D341Med (cell line): ENCODE measurements around the gene TTC24.
"Not testable (repeated sequence)": the region's sequence is repeated elsewhere in the genome, so short reads cannot be mapped to it uniquely, and the experiment has no call there.

ENCODE experiments used
- DNase-seq: peaks from one replicate; pipeline ENCODE4 v3.0.0; 2012; ENCODE audit warnings: low spot score

The TTC24 gene

GRCh38 chr1:156579472-156579871, at the start of gene TTC24:
TSS of gene TTC24 (plus strand) at chr1:156579723. CDS start at chr1:156581365, 1,642 bp downstream.
- DNase-seq = no peak

DNA sequence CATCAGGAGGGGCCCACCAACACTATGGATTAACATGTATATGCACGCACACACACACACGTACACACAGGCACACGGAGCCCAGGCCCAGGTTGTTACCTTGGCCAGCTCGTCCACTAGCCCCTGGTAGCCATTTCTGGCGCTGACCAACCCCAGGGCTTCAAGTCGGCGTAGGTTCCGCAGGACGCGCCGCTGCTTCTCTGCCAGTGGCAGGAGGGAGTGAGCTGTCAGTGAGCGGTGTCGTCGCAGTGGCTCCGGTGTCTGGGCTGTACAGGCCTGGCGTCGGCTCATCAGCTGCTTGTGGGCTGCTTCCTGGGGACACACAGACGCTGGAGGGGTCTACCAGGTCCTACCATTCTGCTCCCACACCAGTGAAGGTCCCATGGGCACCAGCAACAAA, 49.5 kb upstream of the TTC24 start:
- DNase-seq = no peak

- no peak for DNase-seq
Measured at GRCh38 chr1:156532374-156532773, 47.1 kb upstream of the TTC24 start.

- DNase-seq = no peak
Measured at GRCh38 chr1:156533568-156534220, 45.8 kb upstream of the TTC24 start.

- DNase-seq = no peak
Measured at GRCh38 chr1:156534424-156535060, 45.0 kb upstream of the TTC24 start.

DNA sequence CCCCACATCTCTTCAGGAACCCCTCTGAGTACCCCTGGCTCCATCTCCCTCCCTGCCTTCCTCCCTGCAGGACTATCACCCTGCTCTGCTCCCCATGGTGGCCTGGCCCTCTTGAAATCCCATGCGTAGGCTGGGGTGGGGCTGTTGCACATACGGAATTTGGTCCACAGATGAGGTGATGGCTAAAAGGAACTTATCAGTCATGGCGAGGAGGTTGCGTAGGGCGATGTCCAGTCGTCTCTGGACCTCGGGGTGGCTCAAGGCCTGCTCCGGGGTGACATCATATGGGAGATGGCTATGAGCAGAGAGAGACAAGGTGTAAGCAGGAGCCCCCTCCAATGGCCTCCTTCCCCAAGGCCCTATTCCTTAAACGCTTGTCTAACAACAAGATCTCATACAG, 42.5 kb upstream of the TTC24 start:
- DNase-seq = no peak

DNA sequence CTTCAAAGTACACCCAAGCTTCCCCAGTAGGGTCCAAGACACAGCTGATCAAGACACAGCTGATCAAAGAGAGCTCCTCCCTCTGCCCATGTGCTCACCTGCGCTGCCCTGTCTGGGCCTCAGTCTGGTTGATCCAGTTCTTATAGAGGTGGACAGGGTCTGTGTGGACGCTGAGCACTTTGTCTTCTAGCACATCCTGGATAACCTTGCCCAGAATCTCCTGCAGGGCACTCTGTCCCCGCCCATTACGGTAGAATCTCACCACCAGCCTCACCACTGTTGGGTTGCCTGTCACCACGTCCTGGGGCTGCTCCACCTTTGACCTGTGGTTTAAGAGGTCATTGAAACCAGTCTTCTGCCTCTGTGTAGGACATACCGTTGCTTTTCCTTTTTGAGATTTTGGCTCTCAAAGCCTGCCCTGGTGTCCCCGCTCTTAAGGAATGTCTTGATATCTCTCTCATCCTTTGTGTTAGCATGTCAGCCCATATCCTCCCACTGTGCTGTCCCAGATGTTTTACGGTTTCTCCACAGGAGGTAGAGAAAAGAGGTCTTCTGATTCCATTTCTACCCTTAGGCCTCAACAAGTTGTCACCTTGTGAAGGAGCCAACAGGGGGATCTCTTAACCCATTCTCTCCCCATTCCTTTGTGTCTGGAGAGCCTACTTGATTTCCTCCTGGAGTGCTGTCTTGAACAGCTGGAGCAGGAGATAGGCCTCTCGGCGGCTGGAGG, 40.6 kb upstream of the TTC24 start:
- DNase-seq = no peak

GRCh38 chr1:156539818-156540355, 39.6 kb upstream of the TTC24 start:
- DNase-seq = no peak

DNA sequence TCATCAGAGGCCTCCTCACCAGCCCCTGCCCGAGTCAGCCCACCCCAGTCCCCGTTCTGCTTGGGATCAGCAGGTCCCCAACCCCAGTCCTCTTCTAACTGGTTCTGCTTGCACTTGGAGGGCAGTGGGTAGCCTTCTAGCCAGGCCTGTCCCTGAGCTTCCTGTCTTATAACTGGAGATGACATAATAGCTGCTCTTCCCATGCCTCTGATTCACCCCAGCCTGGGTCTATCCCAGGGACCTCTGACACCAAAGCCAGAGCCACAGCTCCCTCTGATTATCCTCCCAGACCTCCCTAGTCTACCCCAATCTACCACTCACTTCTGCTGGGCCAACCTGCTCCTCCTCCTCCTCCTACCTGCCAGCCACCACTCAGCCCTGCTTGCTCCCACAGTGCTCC, 38.6 kb upstream of the TTC24 start:
- DNase-seq = no peak

DNA sequence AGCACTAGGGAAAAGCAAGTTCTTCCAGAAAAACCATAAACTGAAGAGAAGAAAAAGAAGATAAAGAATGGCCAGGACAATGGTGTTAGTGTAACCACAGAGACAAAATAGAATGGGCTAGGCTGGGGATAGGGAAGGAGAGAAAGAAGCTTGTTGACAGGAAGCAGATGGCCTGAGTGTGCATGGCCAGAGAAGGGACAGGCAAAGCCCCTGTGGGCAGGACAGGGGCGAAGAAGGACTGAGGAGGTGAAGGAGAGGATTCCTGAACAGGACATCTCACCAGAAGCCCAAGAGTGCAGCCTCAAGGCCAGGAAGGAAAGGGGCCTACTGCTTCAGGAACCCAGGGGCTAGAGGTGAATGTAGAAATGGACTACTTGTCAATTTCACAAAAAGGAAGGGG, 36.5 kb upstream of the TTC24 start:
- DNase-seq = no peak

DNA sequence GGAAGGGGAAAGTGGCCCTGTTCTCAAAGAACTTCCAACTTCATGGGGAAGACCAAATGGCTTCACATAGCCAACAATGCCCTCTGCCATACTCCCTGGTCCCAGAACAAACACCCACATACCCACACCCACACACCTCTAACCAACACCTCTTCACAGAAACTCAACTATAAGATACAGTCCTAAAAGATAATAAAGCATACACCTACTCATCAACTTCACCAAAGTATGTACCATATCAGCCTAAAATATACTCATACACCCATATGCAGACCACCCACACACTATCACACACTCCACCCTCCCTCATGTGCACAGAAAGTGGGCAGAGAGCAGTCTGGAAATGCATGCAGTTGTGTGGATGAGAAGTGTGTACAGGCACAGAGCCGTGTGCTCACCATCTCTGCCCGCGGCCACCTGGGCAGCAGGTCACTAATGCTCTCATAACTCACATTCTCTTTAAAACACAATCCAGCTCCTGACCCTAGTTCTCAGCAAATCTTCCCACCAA, 34.9 kb upstream of the TTC24 start:
- no peak for DNase-seq

- no peak for DNase-seq
Measured at GRCh38 chr1:156546267-156546666, 33.3 kb upstream of the TTC24 start.

DNA sequence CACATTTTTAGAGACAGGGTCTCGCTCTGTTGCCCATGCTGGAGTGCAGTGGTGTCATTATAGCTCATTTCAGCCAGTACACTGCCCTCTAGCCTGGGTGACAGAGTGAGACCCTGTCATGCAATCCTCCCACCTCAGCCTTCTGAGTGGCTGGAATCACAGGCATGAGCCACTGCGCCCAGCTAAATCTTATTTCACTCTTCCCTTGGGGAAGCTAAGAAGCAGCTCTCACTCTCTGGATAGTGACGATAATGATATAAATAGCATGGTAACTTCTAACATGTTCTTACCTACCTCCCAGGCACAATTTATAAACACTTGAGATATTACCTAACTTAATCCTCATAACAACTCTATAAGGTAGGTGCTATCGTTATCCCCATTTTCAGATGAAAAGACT, 32.1 kb upstream of the TTC24 start:
- DNase-seq = no peak

DNA sequence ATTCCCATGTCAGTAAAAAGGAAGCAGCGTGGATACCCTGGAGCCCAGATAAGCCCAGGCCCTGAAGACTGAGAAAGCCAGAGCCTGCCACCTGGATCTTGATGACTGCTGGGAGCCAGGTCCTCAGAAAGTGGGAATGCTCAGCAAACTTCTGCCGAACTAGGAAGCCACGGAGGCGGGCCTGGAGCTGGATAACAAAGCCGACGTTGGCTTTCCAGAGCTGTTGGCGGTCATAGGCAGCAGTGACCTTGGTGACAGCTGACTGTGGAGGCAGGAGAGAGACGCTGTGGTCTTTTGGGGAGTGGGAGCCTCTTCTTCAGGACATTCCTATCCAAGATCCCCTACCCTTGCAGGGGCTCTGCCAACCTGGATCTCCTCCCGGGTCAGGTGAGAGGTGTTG, 31.5 kb upstream of the TTC24 start:
- no peak for DNase-seq

DNA sequence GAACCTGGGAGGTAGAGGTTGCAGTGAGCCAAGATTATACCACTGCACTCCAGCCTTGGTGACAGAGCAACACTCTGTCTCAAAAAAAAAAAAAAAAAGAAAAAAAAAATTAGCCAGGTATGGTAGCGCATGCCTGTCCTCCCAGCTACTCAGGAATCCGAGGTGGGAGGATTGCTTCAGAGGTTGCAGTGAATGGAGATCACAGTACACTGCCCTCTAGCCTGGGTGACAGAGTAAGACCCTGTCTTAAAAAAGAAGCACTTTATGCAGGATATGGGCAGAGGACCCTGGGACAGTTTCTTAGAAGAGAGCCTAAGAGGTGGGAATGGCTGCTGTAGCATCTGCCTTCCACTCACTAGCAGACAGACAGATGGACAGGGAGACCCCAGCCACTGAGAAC, 30.1 kb upstream of the TTC24 start:
- DNase-seq = no peak

DNA sequence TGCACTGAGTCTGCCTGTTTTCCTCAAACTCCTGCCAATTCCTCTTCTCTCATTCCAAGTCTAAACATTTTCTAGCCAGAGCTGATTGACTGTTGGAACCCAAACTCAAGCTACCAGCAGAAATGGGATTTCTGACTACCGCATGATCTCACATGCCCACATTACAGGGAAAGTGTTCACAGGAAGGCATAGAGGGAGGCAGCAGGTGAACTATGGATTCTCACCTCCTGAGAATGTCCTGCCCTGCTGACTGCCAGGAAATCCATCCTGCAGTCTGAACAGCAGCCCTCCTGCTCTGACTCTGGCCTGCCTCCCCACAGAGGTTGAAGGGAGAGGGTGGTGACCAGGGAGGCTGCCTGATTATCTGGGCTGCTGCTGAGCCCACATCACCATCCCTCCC, 29.7 kb upstream of the TTC24 start:
- DNase-seq = no peak

GRCh38 chr1:156550346-156550745, 29.2 kb upstream of the TTC24 start:
- DNase-seq = no peak

DNA sequence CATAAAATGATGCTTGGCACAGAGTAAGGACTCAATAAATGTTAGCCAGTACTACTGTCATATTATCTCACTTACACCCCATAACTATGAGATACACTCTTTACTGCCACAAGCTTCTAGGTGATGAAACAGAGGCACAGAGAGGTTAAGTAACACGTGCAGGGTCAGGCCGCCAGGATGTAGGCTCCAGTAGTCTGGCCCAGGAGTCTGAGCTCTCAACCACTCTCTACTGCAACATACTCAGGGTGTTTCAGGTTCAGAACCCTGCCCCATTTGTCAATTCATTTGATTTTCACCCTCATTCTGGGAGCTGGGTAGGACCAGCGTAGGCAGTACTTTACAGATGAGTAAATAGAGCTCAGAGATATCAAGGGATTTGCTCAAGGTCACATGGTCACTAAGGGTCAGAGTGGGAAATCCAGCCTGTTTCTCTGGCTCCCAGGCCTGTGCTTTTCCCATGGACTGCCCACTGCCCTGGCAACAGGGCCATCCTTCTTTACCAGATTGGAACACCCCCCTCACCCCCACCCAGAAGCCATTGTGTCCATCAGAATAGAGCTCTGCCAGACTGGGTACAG, 28.4 kb upstream of the TTC24 start:
- no peak for DNase-seq

- no peak for DNase-seq
Measured at GRCh38 chr1:156551869-156552268, 27.7 kb upstream of the TTC24 start.

- no peak for DNase-seq
Measured at GRCh38 chr1:156552518-156552917, 27.0 kb upstream of the TTC24 start.

GRCh38 chr1:156552937-156553336, 26.6 kb upstream of the TTC24 start:
- not testable (repeated sequence) for DNase-seq

- no peak for DNase-seq
Measured at GRCh38 chr1:156553860-156554485, 25.6 kb upstream of the TTC24 start.
